Measurements from ENCODE around the gene XIRP2. TPM values are rescaled to one million over a fixed set of nuclear protein-coding genes. Genes with fewer than 3 reads are reported as not detected.

Gene XIRP2
- total and polyA plus RNA-seq, 10 of the 15 experiments (the other 5 are each of a cell fraction or from before 2014, with no cell fraction given) = 0.03 TPM; not detected in 9

DNA sequence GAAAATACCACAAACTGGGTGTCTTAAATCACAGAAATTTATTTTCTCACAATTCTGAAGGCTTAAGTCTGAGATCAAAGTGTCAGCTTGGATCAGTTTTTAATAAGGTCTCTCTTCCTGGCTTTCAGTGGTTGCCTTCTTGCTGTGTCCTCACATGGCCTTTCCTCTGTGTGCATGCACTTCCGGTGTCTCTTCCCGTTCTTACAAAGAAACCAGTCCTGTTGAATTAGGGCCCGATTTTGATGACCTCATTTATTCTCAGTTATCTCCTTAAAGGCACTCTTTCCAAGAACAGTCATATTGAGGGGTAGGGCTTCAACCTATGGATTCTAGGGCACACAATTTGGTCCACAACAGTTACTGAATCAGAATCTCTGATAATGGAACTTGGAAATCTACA is 5.4 kb upstream of the XIRP2 start (continued):
- TF ChIP-seq DPF2 (IDR thresholded peaks at IDR 0.05) = no peak

DNA sequence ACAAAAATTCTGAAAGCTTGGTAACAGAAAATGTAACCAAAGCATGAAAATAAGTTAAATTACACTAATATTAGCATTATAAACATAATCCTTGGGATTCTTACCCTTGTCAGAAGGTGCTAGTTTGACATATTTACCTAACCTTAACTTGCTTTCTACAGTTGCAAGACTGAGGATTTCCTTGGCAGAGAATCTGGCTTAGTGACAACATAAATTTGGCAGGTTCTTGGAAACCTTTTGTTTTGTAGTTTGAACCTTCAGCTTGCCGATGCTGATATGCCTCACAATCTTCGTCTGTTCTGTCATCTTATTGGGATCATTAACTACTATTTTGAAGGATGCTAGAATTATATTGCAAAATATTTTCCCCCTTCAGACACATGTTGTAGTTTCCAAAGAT is 3.4 kb downstream of the XIRP2 start:
- no peaks in the 10 kb centered on the region for H3K79me2 ChIP-seq (ENCODE audit: control insufficient read depth, insufficient read depth, low read length)
- SMC1A ChIA-PET (ENCODE audit: uncharacterized antibody, unreplicated experiment) = interaction anchor here (2.4 kb wide), 1 partner anchor 191 kb away, joined by 9 read pairs; no protein-coding TSS in a partner anchor
- CTCF ChIA-PET = no interaction called here
- FAIRE-seq = no peak
- H3K36me3 ChIP-seq (ENCODE audit: control insufficient read depth in 2 of 2, insufficient read depth in 2 of 2, low read length in 1 of 2) = no peaks in the 10 kb centered on the region
- H4K20me1 ChIP-seq (ENCODE audit: control insufficient read depth, insufficient read depth) = no peaks in the 10 kb centered on the region
- H3K9ac ChIP-seq (ENCODE audit: control insufficient read depth, insufficient read depth, low read length) = no peak overlapping the region
- no peak overlapping the region for H3K27ac ChIP-seq (ENCODE audit: control insufficient read depth, insufficient read depth)
- H3K4me1 ChIP-seq (ENCODE audit: control insufficient read depth, insufficient read depth, low read length) = no peaks in the 10 kb centered on the region
- POLR2A ChIA-PET = no interaction called here
- H2AFZ ChIP-seq (ENCODE audit: control insufficient read depth, low read depth, low read length) = no peak overlapping the region
- H3K4me2 ChIP-seq (ENCODE audit: control insufficient read depth, insufficient read depth) = no peak overlapping the region
- H3K9me3 ChIP-seq (replicated peaks; ENCODE audit: control insufficient read depth, insufficient read depth, low read length) = no peaks in the 10 kb centered on the region
- ATAC-seq = no peak
- no TSS peak for BruUV-seq (replicated peaks)
- no peak overlapping the region for H3K4me3 ChIP-seq
- DNase-seq (ENCODE audit: low read depth, low spot score) = no peak
- intact Hi-C loops (cut with micrococcal nuclease; ENCODE audit: unreplicated experiment) = loop anchor here (10.0 kb wide), 1 partner anchor 357 kb away; no protein-coding TSS in a partner anchor
- no peaks in the 10 kb centered on the region for H3K27me3 ChIP-seq (replicated peaks in 1 of 2; ENCODE audit: control insufficient read depth in 2 of 2, insufficient read depth in 2 of 2, low read length in 1 of 2)
- WGBS (ENCODE audit: insufficient coverage, insufficient replicate concordance, low lambda C conversion rate, missing lambda C conversion rate) = 4% methylated on average over 2 of the region's 2 CpGs
- in situ Hi-C loops (cut with MboI) = no loop called here
- RAD21 ChIA-PET (ENCODE audit: unreplicated experiment) = no interaction called here
- TF ChIP-seq NFYA (IDR thresholded peaks at IDR 0.05; ENCODE audit: borderline replicate concordance, low read depth, low read length) = no peak
- TF ChIP-seq WRNIP1 (IDR thresholded peaks at IDR 0.05; ENCODE audit: borderline replicate concordance, low read depth, low read length) = no peak
- no peak for TF ChIP-seq DPF2 (IDR thresholded peaks at IDR 0.05)
- TF ChIP-seq SPI1 (IDR thresholded peaks at IDR 0.05; ENCODE audit: borderline replicate concordance, insufficient read depth, low read depth, low read length) = no peak
- no peak for TF ChIP-seq CBFB (IDR thresholded peaks at IDR 0.05; ENCODE audit: low read depth)
- TF ChIP-seq SUZ12 (IDR thresholded peaks at IDR 0.05; ENCODE audit: unreplicated experiment) = no peak
- TF ChIP-seq, protein P1, sequence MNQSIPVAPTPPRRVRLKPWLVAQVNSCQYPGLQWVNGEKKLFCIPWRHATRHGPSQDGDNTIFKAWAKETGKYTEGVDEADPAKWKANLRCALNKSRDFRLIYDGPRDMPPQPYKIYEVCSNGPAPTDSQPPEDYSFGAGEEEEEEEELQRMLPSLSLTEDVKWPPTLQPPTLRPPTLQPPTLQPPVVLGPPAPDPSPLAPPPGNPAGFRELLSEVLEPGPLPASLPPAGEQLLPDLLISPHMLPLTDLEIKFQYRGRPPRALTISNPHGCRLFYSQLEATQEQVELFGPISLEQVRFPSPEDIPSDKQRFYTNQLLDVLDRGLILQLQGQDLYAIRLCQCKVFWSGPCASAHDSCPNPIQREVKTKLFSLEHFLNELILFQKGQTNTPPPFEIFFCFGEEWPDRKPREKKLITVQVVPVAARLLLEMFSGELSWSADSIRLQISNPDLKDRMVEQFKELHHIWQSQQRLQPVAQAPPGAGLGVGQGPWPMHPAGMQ (IDR thresholded peaks at IDR 0.05; ENCODE audit: borderline replicate concordance) = no peak
- no peak for TF ChIP-seq RAD21 (IDR thresholded peaks at IDR 0.05; ENCODE audit: insufficient read depth, low read depth, low read length)
- TF ChIP-seq, protein P2, sequence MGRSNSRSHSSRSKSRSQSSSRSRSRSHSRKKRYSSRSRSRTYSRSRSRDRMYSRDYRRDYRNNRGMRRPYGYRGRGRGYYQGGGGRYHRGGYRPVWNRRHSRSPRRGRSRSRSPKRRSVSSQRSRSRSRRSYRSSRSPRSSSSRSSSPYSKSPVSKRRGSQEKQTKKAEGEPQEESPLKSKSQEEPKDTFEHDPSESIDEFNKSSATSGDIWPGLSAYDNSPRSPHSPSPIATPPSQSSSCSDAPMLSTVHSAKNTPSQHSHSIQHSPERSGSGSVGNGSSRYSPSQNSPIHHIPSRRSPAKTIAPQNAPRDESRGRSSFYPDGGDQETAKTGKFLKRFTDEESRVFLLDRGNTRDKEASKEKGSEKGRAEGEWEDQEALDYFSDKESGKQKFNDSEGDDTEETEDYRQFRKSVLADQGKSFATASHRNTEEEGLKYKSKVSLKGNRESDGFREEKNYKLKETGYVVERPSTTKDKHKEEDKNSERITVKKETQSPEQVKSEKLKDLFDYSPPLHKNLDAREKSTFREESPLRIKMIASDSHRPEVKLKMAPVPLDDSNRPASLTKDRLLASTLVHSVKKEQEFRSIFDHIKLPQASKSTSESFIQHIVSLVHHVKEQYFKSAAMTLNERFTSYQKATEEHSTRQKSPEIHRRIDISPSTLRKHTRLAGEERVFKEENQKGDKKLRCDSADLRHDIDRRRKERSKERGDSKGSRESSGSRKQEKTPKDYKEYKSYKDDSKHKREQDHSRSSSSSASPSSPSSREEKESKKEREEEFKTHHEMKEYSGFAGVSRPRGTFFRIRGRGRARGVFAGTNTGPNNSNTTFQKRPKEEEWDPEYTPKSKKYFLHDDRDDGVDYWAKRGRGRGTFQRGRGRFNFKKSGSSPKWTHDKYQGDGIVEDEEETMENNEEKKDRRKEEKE (IDR thresholded peaks at IDR 0.05) = no peak
- TF ChIP-seq BCL11A (IDR thresholded peaks at IDR 0.05; ENCODE audit: low read depth, low read length) = no peak
- TF ChIP-seq, protein P3, sequence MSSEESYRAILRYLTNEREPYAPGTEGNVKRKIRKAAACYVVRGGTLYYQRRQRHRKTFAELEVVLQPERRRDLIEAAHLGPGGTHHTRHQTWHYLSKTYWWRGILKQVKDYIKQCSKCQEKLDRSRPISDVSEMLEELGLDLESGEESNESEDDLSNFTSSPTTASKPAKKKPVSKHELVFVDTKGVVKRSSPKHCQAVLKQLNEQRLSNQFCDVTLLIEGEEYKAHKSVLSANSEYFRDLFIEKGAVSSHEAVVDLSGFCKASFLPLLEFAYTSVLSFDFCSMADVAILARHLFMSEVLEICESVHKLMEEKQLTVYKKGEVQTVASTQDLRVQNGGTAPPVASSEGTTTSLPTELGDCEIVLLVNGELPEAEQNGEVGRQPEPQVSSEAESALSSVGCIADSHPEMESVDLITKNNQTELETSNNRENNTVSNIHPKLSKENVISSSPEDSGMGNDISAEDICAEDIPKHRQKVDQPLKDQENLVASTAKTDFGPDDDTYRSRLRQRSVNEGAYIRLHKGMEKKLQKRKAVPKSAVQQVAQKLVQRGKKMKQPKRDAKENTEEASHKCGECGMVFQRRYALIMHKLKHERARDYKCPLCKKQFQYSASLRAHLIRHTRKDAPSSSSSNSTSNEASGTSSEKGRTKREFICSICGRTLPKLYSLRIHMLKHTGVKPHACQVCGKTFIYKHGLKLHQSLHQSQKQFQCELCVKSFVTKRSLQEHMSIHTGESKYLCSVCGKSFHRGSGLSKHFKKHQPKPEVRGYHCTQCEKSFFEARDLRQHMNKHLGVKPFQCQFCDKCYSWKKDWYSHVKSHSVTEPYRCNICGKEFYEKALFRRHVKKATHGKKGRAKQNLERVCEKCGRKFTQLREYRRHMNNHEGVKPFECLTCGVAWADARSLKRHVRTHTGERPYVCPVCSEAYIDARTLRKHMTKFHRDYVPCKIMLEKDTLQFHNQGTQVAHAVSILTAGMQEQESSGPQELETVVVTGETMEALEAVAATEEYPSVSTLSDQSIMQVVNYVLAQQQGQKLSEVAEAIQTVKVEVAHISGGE (CRISPR knock-in tag; IDR thresholded peaks at IDR 0.05) = no peak
- TF ChIP-seq, protein P4, sequence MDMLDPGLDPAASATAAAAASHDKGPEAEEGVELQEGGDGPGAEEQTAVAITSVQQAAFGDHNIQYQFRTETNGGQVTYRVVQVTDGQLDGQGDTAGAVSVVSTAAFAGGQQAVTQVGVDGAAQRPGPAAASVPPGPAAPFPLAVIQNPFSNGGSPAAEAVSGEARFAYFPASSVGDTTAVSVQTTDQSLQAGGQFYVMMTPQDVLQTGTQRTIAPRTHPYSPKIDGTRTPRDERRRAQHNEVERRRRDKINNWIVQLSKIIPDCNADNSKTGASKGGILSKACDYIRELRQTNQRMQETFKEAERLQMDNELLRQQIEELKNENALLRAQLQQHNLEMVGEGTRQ (IDR thresholded peaks at IDR 0.05; ENCODE audit: borderline replicate concordance, low read depth, low read length) = no peak
- TF ChIP-seq MYC (IDR thresholded peaks at IDR 0.05; ENCODE audit: insufficient read depth, insufficient read length, insufficient replicate concordance, low read length, severe bottlenecking) = no peak
